ENCODE measurements around the gene NRGN. TPM values are rescaled to one million over a fixed set of nuclear protein-coding genes. Genes with fewer than 3 reads are reported as not detected.

The NRGN gene
- total RNA-seq, 1 donor from 2014 or later = 17.0 TPM

DNA sequence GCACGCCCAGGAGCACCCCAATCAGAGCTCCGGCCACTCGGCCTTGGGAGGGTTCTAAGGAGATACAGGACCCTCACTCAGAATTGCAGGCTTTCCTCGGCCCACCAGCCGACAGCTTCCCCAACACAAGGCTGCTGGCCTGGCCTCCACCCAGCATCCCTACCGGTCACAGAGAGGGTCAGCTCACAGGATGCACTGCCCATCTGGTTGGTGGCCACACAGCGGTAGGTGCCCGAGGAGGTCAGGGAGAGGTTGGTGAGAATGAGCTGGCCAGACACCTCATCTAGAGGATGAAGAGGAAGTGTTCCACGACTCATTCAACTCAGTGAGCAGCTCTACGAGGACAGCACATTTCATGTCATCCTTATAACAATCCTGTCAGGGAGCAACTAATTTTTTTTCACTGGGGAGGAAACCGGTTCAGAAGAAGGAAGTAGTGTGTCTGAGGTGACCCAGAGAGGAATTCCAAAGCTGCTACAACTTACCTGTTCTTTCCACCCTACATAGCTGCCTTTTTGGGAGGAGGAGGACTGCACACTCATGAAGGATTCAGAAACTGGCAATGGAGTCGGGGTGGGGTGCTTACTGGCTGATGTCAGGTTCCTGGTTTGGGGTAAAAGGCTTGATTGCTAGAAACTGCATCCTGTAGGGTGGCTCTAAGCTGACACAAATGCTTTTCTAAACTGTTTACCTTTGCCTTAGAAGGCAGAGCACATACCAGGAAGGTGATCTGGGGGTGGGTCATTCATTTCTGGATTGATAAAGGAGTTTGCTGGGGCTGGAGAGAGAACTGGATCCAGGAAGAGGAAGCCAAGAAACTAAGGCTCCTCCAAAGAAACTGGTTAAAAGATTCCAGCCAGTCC lies 9.0 kb downstream of the NRGN start:
- peaks cover 27% of the 10 kb centered on the region for H3K36me3 Mint-ChIP-seq (ENCODE audit: low read depth, unreplicated experiment)
- peak overlapping the region; percentile 56 for H3K4me3 Mint-ChIP-seq (ENCODE audit: unreplicated experiment)
- H3K27me3 Mint-ChIP-seq (ENCODE audit: unreplicated experiment) = peaks cover 40% of the 10 kb centered on the region
- H3K4me1 Mint-ChIP-seq (ENCODE audit: unreplicated experiment) = peaks cover 72% of the 10 kb centered on the region
- no peak for DNase-seq (ENCODE audit: low spot score)
- H3K9me3 Mint-ChIP-seq (ENCODE audit: unreplicated experiment) = peaks cover 5% of the 10 kb centered on the region
- TF ChIP-seq, protein P1, sequence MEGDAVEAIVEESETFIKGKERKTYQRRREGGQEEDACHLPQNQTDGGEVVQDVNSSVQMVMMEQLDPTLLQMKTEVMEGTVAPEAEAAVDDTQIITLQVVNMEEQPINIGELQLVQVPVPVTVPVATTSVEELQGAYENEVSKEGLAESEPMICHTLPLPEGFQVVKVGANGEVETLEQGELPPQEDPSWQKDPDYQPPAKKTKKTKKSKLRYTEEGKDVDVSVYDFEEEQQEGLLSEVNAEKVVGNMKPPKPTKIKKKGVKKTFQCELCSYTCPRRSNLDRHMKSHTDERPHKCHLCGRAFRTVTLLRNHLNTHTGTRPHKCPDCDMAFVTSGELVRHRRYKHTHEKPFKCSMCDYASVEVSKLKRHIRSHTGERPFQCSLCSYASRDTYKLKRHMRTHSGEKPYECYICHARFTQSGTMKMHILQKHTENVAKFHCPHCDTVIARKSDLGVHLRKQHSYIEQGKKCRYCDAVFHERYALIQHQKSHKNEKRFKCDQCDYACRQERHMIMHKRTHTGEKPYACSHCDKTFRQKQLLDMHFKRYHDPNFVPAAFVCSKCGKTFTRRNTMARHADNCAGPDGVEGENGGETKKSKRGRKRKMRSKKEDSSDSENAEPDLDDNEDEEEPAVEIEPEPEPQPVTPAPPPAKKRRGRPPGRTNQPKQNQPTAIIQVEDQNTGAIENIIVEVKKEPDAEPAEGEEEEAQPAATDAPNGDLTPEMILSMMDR (IDR thresholded peaks at IDR 0.05; ENCODE audit: unreplicated experiment) = no peak
- H3K27ac Mint-ChIP-seq (ENCODE audit: unreplicated experiment) = peak overlapping the region; percentile 94

DNA sequence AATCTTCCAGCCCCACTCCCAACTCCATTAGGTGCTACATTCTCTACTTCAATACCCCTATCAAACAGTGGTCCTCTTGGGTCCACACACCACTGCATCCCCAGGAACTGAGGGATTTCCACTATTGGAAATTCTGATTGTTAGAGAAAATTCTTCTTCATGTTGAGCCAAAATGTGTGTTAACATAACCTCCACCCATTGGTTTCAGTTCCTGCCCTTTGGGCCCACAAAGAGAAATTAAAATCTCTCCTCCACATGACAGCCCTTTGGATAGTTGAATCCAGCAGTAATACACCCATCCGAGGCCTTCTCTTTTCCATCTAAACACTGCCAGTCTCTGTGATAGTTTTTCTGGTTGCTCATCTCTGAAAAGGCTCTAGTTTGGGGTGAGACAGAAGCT lies 10.2 kb downstream of the NRGN start:
- no peak for DNase-seq (ENCODE audit: low spot score)
- H3K27ac Mint-ChIP-seq (ENCODE audit: unreplicated experiment) = peak overlapping the region; percentile 57
- H3K4me3 Mint-ChIP-seq (ENCODE audit: unreplicated experiment) = no peak overlapping the region
- H3K27me3 Mint-ChIP-seq (ENCODE audit: unreplicated experiment) = peaks cover 33% of the 10 kb centered on the region
- peaks cover 4% of the 10 kb centered on the region for H3K9me3 Mint-ChIP-seq (ENCODE audit: unreplicated experiment)
- H3K36me3 Mint-ChIP-seq (ENCODE audit: low read depth, unreplicated experiment) = peaks cover 39% of the 10 kb centered on the region
- TF ChIP-seq, protein P1 (IDR thresholded peaks at IDR 0.05; ENCODE audit: unreplicated experiment) = no peak
- peaks cover 81% of the 10 kb centered on the region for H3K4me1 Mint-ChIP-seq (ENCODE audit: unreplicated experiment)

DNA sequence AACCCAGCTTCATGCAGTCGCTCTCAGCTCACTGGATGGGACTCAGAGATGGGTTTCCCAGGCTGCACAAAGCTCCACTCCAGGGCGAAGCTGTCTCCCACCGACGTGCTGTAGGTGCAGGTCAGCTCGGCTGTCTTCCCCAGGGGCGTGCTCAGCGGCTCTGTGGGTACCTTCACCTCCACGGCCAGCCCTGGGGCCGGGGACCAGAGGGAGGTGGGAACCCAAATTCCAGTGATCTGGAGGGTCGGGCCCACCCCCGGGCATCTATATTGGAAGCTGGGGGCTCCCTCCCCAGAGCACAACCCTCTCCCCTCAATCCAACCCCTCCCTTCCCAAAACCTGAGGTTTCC lies 11.6 kb downstream of the NRGN start:
- Mint-ChIP-seq H3K27me3 (ENCODE audit: unreplicated experiment) (peaks cover 29% of the 10 kb centered on the region), H3K4me3 (ENCODE audit: unreplicated experiment) (no peak overlapping the region)

DNA sequence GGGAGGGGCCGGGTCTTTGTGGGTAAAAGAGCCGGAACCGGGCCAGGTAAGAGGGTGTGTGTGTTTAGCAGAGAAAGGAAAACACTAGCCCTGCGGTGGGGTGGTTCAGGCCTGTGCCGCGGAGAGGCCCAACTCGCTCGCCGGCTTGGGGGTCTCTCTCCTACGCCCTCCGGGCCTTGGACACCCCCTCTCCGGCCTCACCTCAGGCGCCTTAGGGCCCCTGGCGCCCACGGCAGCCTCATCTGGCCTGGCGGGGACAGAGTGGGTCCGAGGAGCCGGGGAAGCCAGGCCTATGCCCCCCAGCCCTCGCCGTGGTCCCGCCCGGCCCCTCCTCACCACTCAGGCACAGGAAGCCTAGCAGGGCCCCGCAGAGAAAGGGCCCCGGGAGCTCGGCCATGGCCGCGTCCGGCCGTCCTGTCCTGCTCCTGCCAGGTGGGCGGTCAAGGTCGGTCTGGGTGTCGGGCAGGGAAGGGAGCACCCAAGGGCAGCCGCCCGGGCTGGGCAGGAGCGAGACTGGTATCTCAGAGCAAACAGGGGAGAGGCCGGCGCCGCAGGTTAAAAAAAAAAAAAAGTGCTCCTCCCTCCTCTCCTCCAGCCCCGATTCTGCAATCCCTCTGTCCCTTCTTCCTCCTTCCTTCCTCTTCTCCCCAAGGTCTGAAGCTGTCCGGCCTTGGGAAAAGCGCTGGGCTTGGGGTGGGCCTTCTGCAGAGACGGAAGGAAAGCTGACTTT lies 12.2 kb downstream of the NRGN start, which contains the start of gene VSIG2:
Gene VSIG2, minus strand, starts transcription at position 515 of the 730 bp plus-strand sequence. Its CDS starts 118 bp downstream, at position 397.
- Mint-ChIP-seq H3K27me3 (ENCODE audit: unreplicated experiment) (peaks cover 31% of the 10 kb centered on the region), H3K4me3 (ENCODE audit: unreplicated experiment) (peak within 1 kb of the TSS; percentile 76), H3K36me3 (ENCODE audit: low read depth, unreplicated experiment) (peaks cover 53% of the 10 kb centered on the region), H3K27ac (ENCODE audit: unreplicated experiment) (no peak within 1 kb of the TSS), H3K9me3 (ENCODE audit: unreplicated experiment) (no peaks in the 10 kb centered on the region), H3K4me1 (ENCODE audit: unreplicated experiment) (peaks cover 83% of the 10 kb centered on the region)
- no peak for DNase-seq (ENCODE audit: low spot score)
- TF ChIP-seq, protein P1 (IDR thresholded peaks at IDR 0.05; ENCODE audit: unreplicated experiment) = no peak

More for the DNA sequence above, 11.6 kb downstream of the NRGN start:
- Mint-ChIP-seq H3K27ac (ENCODE audit: unreplicated experiment) (no peak overlapping the region), H3K4me1 (ENCODE audit: unreplicated experiment) (peaks cover 83% of the 10 kb centered on the region), H3K36me3 (ENCODE audit: low read depth, unreplicated experiment) (peaks cover 47% of the 10 kb centered on the region), H3K9me3 (ENCODE audit: unreplicated experiment) (no peaks in the 10 kb centered on the region)
- TF ChIP-seq, protein P1 (IDR thresholded peaks at IDR 0.05; ENCODE audit: unreplicated experiment) = no peak
- no peak for DNase-seq (ENCODE audit: low spot score)

Measured in endothelial cell (in vitro differentiated cells).